ENCODE measurements around the gene CYP51A1.

CYP51A1 gene

DNA sequence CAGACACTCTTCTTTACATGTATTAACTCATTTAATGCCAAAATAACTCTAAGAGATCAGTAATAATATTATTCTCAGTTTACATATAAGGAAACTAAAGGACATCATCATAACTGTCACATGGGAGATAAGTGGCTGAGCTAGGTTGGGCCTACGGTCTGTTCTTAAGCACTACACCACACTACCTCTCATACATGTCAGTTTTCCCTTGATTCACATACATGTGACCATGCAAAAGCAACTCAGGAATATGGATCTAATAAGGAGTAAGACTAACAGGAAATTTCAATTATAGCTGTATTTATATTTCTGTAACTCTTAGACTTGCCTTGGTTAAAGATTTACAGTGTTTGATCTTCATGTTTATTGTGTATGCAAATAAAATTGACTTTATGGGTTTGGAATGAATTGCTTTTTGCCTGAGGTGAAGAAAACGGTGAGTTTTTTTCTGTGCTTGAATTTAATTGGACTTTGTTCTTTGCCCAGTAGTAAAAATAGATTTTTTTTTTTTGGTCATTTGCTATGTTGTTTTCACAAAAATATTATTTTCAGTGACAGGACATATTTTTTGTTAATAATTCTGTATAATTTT lies 69.7 kb downstream of the CYP51A1 start:
- DNase-seq: no peak
- in situ Hi-C loops (cut with HindIII; ENCODE audit: low pct_ligation_motif_present, low pct_unique_long_range_greater_than_20kb, low sequenced_read_pairs): no loop called here

Measured in ACHN (cell line).